HG02870 (cell line): Measurements from ENCODE around the gene KXD1.

ENCODE experiments used
- ATAC-seq: cut with Tn5 transposase; IDR thresholded peaks from one replicate; pipeline ENCODE4 v1.9.1; 2021; ENCODE audit warnings: mild to moderate bottlenecking, moderate library complexity; ENCODE audit not compliant: unreplicated experiment

Gene KXD1

GRCh38 chr19:18612051-18612771, 54.5 kb downstream of the KXD1 start:
- ATAC-seq, result no peak

GRCh38 chr19:18612772-18613588, 55.3 kb downstream of the KXD1 start, which contains the start of gene TMEM59L:
Gene TMEM59L, plus strand, starts transcription at chr19:18612870. Its CDS starts 89 bp downstream, at chr19:18612959.
- ATAC-seq, result no peak

- ATAC-seq, result no peak
Observed at GRCh38 chr19:18613589-18614234, 56.0 kb downstream of the KXD1 start.

GRCh38 chr19:18616023-18616422, 58.4 kb downstream of the KXD1 start:
- ATAC-seq, result no peak

- ATAC-seq, result no peak
Observed at GRCh38 chr19:18617562-18617961, 59.9 kb downstream of the KXD1 start.

GRCh38 chr19:18618236-18618635, 60.6 kb downstream of the KXD1 start:
- ATAC-seq, result no peak
